Endothelial cell of umbilical vein (primary cell): ENCODE results near the gene TRAPPC12. TPM values are rescaled to one million over a fixed set of nuclear protein-coding genes. Genes with fewer than 3 reads are reported as not detected.

Source experiments
- BruUV-seq: library from RNA; stranded (reverse); fragments of 400-500 nt; replicated peaks from 2 replicates; lab custom pipeline; 2021; lab: Mats Ljungman, UMichigan
- CTCF ChIA-PET: fragments of 300-600, 350-600 bp; sonication (Branson Sonifier 250); formaldehyde crosslinking; loops from one replicate; lab custom pipeline; 2021; ENCODE audit warnings: antibody characterized with exemption, inconsistent platforms; lab: Charles Lee
- POLR2A ChIA-PET: fragments of 300-600, 350-600 bp; sonication (Branson Sonifier 250); formaldehyde crosslinking; loops from one replicate; lab custom pipeline; 2021; ENCODE audit warnings: antibody characterized with exemption, inconsistent platforms; lab: Charles Lee
- DNase-seq: peaks from one replicate; pipeline ENCODE4 v3.0.0-alpha.2; 2011; ENCODE audit warnings: low read depth, low spot score
- FAIRE-seq: peaks from 2 replicates; lab custom pipeline; 2011; peaks lifted over from hg19 to GRCh38; lab: Jason Lieb, UNC
- H2AFZ ChIP-seq: 2 replicates; pipeline ENCODE4 v1.6.0; 2012; ENCODE audit warnings: low read depth, low read length, control low read depth, inconsistent platforms
- H3K27ac ChIP-seq: 2 replicates; pipeline ENCODE4 v1.5.1; 2011; ENCODE audit warnings: low read depth, mild to moderate bottlenecking, control low read depth, low read length, moderate library complexity; ENCODE audit not compliant: insufficient read depth
- H3K27me3 ChIP-seq, 2 experiments: 2 replicates each; pipeline versions ENCODE4 v1.6.0 to v1.6.1; 2011; ENCODE audit warnings: low read length in 2 of 2, mixed read lengths in 1 of 2; ENCODE audit not compliant: control insufficient read depth in 2 of 2, insufficient read depth in 2 of 2
- H3K36me3 ChIP-seq, 2 experiments: 2 replicates in 1 of 2; 3 replicates in 1 of 2; pipeline ENCODE4 v1.5.1; 2011; ENCODE audit warnings: low read length in 2 of 2, mild to moderate bottlenecking in 1 of 2, moderate library complexity in 1 of 2; ENCODE audit not compliant: control insufficient read depth in 2 of 2, insufficient read depth in 2 of 2; ENCODE audit errors: extremely low read depth in 1 of 2
- H3K4me1 ChIP-seq: 3 replicates; pipeline ENCODE4 v1.5.1; 2011; ENCODE audit warnings: mild to moderate bottlenecking, low read length; ENCODE audit not compliant: control insufficient read depth, insufficient read depth; ENCODE audit errors: extremely low read depth
- H3K4me2 ChIP-seq: 2 replicates; pipeline ENCODE4 v1.6.1; 2011; ENCODE audit warnings: low read length, control low read depth, mixed read lengths; ENCODE audit not compliant: insufficient read depth
- H3K4me3 ChIP-seq, 3 experiments: fragments of 200-600 bp in 1 of 3; sonication (generic), shearing (Covaris generic) in 1 of 3; replicated peaks in 1 of 3; 2 replicates each; pipeline ENCODE4 v1.5.1; 2011 to 2016; ENCODE audit warnings: control low read depth in 3 of 3, low read length in 3 of 3, mild to moderate bottlenecking in 2 of 3, inconsistent platforms in 1 of 3, low read depth in 1 of 3, moderate library complexity in 1 of 3; ENCODE audit not compliant: insufficient read depth in 1 of 3
- H3K79me2 ChIP-seq: 2 replicates; pipeline ENCODE4 v1.6.0; 2012; ENCODE audit warnings: low read length, inconsistent platforms; ENCODE audit not compliant: control insufficient read depth, insufficient read depth
- H3K9ac ChIP-seq: replicated peaks from 2 replicates; pipeline ENCODE3; 2011; ENCODE audit warnings: low read length, control low read depth; ENCODE audit not compliant: insufficient read depth; ENCODE audit errors: extremely low read depth
- H3K9me1 ChIP-seq: replicated peaks from 3 replicates; pipeline ENCODE4 v1.6.0; 2011; ENCODE audit warnings: mild to moderate bottlenecking, low read length; ENCODE audit not compliant: control insufficient read depth, insufficient read depth; ENCODE audit errors: extremely low read depth
- H3K9me3 ChIP-seq: replicated peaks from 2 replicates; pipeline ENCODE4 v1.5.1; 2012; ENCODE audit warnings: low read length, inconsistent platforms; ENCODE audit not compliant: control insufficient read depth, insufficient read depth
- H4K20me1 ChIP-seq: replicated peaks from 2 replicates; pipeline ENCODE3; 2011; ENCODE audit warnings: mild to moderate bottlenecking, low read length; ENCODE audit not compliant: control insufficient read depth, insufficient read depth; ENCODE audit errors: extremely low read depth
- CTCF ChIP-seq, 2 donors: IDR thresholded peaks; 1 replicate in 1 of 2; 2 replicates in 1 of 2; pipeline ENCODE4 v1.5.1; 2011; ENCODE audit warnings: low read length in 2 of 2, mild to moderate bottlenecking in 2 of 2, moderate library complexity in 2 of 2, control low read depth in 1 of 2, inconsistent platforms in 1 of 2, low read depth in 1 of 2; ENCODE audit not compliant: insufficient read depth in 1 of 2; ENCODE audit errors: extremely low read depth in 1 of 2
- EZH2 ChIP-seq: IDR thresholded peaks from 2 replicates; pipeline ENCODE4 v1.6.1; 2012; ENCODE audit warnings: borderline replicate concordance, low read depth, mild to moderate bottlenecking, moderate library complexity, low read length, inconsistent platforms; ENCODE audit not compliant: severe bottlenecking
- FOS ChIP-seq: IDR thresholded peaks from 2 replicates; pipeline ENCODE4 v1.6.1; 2011; ENCODE audit warnings: mild to moderate bottlenecking, low read length, moderate library complexity, borderline replicate concordance; ENCODE audit not compliant: insufficient read depth
- GATA2 ChIP-seq: IDR thresholded peaks from 2 replicates; pipeline ENCODE4 v1.7.0; 2011; ENCODE audit warnings: low read depth, mild to moderate bottlenecking, moderate library complexity, mixed read lengths, low read length; ENCODE audit not compliant: insufficient read length, insufficient read depth
- JUN ChIP-seq: IDR thresholded peaks from 2 replicates; pipeline ENCODE4 v1.6.1; 2011; ENCODE audit warnings: borderline replicate concordance, low read depth; ENCODE audit not compliant: insufficient read length, insufficient read depth
- MAX ChIP-seq: IDR thresholded peaks from 2 replicates; pipeline ENCODE4 v1.6.1; 2011; ENCODE audit not compliant: insufficient read depth, insufficient read length
- MYC ChIP-seq: IDR thresholded peaks from one replicate; pipeline ENCODE4 v1.6.1; 2011; ENCODE audit warnings: mild to moderate bottlenecking, low read depth, low read length
- POLR2A ChIP-seq: IDR thresholded peaks from 2 replicates; pipeline ENCODE4 v1.6.1; 2012; ENCODE audit warnings: low read depth, mild to moderate bottlenecking, control low read depth, low read length
- POLR2AphosphoS5 ChIP-seq: IDR thresholded peaks from 2 replicates; pipeline ENCODE4 v1.6.1; 2012; ENCODE audit warnings: low read depth, mild to moderate bottlenecking, control low read depth, low read length, moderate library complexity; ENCODE audit not compliant: insufficient read depth
- dilution Hi-C: fragments of 300-500 bp; cut with MboI; formaldehyde crosslinking; loops from one replicate; pipeline ENCODE4 v1.15.0; 2019; ENCODE audit warnings: low sequenced_read_pairs; ENCODE audit not compliant: extremely low pct_ligation_motif_present
- intact Hi-C: fragments of 100-400 bp; cut with micrococcal nuclease; formaldehyde crosslinking; loops from one replicate; pipeline ENCODE4 v1.10.0; 2022
- polyA plus RNA-seq, 4 experiments: library from polyadenylated mRNA; depleted of rRNA in 3 of 4; stranded (reverse) in 3 of 4; unstranded in 1 of 4; fragments of >200 nt; gene quantifications; 2 replicates each; pipeline versions ENCODE4 v1.2.1 to v1.2.3, GENCODE V29; 2011 to 2012; ENCODE audit warnings: missing spikeins in 1 of 4
- total RNA-seq: library from RNA; stranded (reverse); gene quantifications from 2 replicates; pipeline ENCODE4 v1.2.3, GENCODE V29; 2021

The TRAPPC12 gene
- total and polyA plus RNA-seq, 2 donors (not counting 3 experiments of a cell fraction or from before 2014, with no cell fraction given) = 47.5 to 81.5 TPM

- intact Hi-C loops = loop anchor here (10.0 kb wide), 1 partner anchor 1667 kb away; no protein-coding TSS in a partner anchor
These were observed 12.7 kb downstream of the TRAPPC12 start for GRCh38 chr2:3392216-3392615.

More at GRCh38 chr2:3392216-3392615, 12.7 kb downstream of the TRAPPC12 start:
- TF ChIP-seq JUN (no peak), GATA2 (no peak), MAX (no peak), EZH2 (no peak), MYC (no peak), POLR2A (no peak), CTCF (IDR thresholded peaks at IDR 0.05; ENCODE audit: extremely low read depth in 1 of 2, insufficient read depth in 1 of 2, low read depth in 1 of 2, low read length in 2 of 2) (no peak), FOS (no peak), POLR2AphosphoS5 (no peak)
- Histone ChIP-seq H3K9ac (no peak overlapping the region), H3K9me1 (no peaks in the 10 kb centered on the region), H4K20me1 (no peaks in the 10 kb centered on the region), H3K27me3 (no peaks in the 10 kb centered on the region), H3K36me3 (peaks cover 3 to 13% of the 10 kb centered on the region in 2 experiments), H2AFZ (no peak overlapping the region), H3K4me3 (no peak overlapping the region), H3K4me2 (no peak overlapping the region), H3K9me3 (no peaks in the 10 kb centered on the region), H3K4me1 (peaks cover 2% of the 10 kb centered on the region), H3K27ac (no peak overlapping the region), H3K79me2 (peaks cover 28% of the 10 kb centered on the region)
- POLR2A ChIA-PET = no interaction called here
- dilution Hi-C loops = no loop called here
- no peak for FAIRE-seq
- no peak for DNase-seq
- CTCF ChIA-PET = interaction anchor here (1.0 kb wide), 1 partner anchor 14 kb away, joined by 3 read pairs; no protein-coding TSS in a partner anchor
- BruUV-seq = no TSS peak
